CD4-positive, alpha-beta T cell treated with Interleukin-17A for 1 hour (primary cell): ENCODE data around the gene BMAL1.
"Not testable (repeated sequence)": the region's sequence is repeated elsewhere in the genome, so short reads cannot be mapped to it uniquely, and the experiment has no call there.

Experiments used
- DNase-seq: peaks from one replicate; pipeline ENCODE4 v3.0.0-alpha.2; 2020

BMAL1 gene

DNA sequence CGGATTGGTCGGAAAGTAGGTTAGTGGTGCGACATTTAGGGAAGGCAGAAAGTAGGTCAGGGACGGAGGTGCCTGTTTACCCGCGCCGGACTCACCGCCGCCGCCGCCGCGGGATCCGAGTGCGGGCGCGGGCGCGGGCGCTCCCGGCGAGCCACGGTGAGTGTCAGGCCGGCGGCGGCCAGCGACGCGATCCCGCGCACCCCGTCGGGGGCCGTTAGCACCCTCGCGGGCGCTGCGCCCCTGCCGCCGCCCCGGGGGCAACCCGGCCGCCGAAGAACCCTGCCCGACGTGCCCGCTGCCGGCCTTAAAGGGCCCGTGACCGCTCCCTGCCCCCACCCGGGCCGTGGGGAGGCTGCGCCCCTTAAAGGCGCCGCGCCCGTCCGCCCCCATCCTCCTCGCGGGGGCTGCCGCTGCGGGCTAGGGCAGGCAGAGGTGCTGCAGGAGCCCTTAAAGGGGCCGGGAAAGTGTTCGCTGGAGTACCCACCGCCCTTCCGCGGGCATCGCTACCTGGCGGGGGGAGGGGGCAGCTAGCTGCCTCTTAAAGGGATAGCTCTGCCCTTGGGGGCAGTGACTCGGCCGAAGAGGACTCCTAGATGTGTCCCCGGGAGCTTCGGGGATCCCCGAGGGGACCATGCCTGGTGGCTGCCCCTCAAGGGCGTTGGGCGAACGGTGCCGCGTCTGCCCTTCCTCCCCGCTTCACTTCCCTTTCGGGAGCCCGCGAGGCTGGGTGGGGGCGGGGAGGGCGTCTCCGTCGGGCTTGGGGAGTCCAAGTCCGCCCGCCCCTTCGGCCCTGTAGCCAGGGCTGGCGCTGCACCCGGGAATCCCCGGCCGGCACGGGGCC is at the start of gene BMAL1:
Gene BMAL1 (plus strand): TSS at position 23 of the 841 bp plus-strand sequence. CDS start 76,519 bp downstream, outside the sequence.
- peak; percentile 57 for DNase-seq

DNA sequence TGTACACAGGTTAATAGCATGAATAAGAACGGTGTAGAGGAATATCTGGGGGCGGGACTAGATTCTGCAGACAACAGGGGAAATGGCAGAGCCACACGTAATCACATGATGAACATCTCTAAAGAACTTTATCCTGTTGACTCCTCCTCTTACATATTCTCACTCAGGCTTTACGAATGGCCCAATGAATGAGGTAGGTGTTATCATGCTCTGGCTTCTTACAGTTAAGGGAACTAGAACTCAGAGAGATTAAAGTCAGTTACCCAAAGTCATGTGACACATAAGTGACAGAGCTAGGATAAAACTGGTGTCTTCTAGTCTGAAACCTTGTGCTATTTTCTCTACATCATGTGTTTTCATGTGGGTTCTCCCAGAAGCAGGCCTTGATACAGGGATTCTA is 49.0 kb upstream of the BMAL1 start:
- DNase-seq = no peak

DNA sequence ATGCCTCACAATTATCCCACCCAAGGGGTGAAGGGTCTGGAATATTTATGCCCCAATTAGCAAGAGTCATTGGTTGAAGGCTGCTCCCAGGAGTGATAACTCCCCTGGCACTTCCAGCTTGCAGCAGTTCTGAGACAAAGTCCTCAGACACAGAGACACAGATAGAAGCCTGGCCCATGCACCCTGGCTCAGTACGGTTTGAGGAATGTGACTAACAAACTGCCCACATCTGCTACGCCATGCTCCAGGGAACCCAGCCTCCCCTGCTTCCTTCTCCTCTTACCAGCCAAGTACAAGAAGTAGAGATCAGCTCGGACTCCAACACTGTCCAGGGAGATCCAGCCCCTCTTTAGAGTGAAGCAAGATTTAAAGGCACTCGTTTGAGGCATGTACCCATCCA is 48.5 kb upstream of the BMAL1 start:
- DNase-seq = no peak

DNA sequence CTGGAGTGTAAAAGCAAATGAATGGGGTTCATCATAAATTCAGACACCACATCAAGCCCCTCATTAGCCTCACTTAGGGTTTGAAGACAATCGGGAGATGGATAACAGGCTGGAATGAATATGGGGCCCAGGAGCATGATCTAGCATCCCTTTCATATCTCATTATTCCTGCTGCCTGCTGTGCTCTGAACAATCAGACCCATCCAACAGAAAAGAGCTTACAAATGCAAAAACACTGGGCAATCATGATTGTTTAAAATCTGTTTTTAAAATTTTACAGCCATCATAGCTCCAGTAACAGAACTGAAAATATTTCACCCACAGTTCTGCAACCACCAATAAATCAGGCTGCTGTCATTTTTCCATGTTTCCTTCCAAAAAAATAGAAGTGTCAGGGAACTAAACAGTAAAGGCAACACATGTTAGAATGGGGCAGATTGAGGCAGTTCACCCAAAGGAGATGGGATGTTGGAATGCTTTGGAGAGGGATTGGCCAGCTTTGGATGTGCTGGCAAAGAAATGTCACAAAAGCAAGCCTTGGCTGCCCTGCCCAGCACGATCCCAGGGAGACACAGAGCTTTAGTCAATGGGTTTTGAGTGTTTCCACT is 47.8 kb upstream of the BMAL1 start:
- no peak for DNase-seq

DNA sequence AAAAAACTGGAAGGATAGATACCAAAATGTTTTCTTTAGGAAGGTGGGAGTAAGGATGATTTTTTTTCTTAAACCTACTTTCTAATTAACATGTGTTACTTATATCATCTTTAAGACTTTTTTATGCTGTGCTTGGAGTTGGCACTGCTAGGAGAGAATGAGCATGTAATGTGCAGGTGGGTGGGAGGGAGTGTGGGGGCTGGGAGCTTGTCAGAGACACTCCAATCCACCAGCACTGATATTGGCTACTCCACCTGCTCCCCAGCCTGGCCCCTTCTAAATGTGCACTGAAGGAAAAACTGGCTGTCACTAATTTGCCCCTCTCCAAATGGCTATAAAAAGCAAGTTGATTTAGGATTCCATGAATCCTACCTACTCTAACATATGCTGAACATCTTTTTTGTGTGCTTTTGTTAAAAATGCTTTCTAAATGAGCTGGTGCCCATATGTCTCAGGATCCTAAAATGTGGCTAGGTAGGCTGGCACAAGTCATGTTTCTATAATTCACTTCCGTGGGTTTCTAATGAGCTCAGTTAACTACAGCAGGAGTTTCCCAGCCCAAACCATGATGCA is 44.3 kb upstream of the BMAL1 start:
- DNase-seq = no peak

DNA sequence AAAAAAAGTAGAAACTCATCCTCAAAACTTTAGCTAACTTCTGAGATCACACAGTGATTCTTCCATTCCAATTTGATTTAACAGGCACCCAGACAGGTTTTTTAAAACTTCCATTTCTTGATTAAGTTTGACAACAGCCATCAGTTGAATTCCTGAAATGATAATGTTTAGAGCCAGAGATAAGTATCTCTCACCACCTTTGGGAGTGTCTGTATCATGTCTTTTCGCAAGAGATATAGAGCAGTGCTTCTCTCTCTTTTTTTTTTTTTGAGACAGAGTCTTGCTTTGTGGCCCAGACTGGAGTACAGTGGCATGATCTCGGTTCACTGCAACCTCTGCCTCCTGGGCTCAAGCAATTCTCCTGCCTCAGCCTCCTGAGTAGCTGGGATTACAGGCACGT is 41.7 kb upstream of the BMAL1 start:
- DNase-seq = no peak

DNA sequence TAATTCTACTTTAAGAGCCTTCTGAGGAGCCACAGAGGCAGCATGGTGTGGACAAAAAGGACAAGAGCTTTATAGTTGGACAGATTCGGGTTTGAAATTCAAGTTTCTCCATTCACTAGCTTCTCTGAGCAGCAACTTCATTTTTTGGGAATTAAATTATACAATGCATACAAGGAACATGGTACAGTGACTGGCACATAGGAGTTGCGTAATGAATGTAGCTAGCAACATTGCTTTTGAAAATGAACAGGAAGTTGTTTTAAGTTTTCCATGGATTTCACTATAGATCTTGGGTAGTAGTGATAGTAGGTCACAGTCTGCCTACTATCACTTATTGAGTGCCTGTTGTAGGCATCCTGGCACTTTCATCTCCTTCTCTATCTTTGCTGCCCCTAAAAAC is 41.0 kb upstream of the BMAL1 start:
- DNase-seq = no peak

DNA sequence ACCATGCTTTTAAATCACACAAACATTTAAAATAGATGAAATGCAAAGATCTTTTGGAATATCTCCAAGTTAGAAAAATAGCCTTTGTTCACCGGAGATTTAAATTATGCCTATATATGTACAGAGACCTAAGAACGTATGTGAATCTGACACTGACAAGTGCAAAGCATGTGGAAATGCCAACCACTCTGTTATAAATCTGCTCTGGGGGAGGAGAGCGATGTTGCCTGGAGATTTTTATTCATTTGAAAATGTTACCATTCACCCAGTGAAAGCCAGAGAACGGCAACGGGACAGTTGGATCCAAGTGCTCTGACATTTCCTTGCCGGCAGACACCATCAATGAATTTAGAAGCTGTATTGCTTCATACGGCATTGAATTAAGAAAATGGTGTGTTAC is 39.8 kb upstream of the BMAL1 start:
- no peak for DNase-seq

DNA sequence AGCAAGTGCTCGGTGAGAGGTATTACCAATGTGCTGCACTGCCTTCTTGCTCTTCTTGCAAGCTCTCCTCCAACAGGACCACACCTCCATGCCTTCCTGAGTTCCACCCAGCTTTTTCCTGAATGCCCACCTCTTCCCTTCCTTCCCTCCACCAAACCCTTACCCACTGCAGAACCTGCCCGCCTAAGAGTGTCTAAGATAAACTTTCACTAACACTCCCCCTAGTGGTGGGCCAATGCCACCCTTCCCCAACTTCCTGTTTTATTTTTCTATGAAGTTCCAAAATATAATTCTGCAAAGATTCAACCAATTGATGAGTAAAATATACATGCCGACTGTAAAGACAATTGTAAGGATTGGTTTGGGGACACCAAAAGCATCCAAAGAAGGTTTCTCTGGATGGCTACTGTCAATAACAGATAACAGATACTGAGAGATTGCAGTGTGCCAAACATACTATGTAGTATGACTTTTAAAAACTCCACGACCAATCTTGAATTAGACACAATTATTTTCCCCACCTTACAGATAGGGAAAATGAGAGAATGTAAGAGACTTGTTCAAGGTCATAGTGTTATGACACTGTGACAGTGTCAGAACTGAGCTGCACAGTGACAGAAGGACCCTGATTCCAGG is 38.6 kb upstream of the BMAL1 start:
- DNase-seq = peak; percentile 61

DNA sequence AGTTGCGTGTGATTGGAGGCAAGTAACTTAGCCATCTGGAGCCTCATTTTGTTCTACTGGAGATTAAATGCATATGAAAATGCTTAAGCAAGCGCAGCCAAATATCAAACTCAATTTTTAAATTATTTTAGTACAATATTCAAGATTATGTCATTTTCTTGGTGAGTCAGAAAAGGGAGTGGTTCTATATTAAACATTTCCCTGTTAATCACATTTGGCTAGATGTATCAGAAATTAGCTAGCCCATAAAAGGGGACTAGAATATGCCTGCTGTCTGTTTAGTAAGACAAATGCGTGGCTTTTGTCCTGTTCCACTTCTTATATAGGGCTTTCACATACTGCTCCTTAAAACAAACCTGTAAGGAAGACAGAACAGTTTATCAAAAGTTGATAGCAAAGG is 35.0 kb upstream of the BMAL1 start:
- no peak for DNase-seq

DNA sequence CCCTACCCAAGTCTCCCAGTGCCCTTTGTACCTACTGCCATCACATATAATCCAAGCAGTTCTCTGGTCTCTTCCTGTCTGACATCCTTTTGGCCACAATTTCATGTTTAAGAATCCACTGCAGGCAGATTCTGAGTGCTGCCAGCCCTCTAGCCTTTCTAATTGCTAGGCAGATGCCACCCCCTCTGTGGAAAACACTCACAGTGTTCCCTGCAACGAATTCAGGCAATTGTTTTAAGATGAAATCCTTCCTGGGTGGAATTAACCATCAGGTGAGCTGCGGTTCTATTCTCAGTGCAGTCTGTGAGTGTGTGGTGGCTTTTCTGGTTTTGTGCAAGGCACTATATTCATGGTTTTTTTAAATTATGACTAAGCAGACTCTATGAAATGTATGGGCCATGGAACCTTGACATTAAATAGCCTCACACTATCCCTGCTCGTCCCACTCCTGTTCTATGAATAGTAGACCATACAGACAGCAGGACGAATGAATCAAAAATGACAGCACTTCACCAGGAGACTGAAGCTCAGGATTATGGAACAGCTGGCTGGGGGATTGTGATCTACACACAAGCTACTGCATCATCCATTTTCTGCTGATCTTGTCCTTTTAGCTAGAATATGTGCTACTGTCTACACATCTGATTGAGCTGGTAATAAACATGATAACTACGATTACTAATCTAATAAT is 29.8 kb upstream of the BMAL1 start:
- no peak for DNase-seq

DNA sequence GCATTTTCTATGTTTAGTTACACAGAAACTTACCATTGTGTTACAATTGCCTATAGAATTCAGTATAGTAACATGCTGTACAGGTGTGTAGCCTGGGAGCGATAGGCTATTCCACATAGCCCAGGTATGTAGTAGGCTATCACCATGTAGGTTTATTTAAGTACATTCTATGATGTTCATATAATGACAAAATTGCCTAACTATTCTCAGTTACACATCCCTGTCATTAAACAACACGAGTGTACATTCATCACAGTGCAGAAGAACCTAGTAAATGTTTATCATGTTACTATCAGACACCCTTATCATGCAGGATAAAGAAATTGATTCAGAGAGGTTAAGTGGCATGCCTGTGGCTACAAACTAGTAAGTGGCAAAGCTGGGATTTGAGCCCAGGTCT is 28.4 kb upstream of the BMAL1 start:
- no peak for DNase-seq

DNA sequence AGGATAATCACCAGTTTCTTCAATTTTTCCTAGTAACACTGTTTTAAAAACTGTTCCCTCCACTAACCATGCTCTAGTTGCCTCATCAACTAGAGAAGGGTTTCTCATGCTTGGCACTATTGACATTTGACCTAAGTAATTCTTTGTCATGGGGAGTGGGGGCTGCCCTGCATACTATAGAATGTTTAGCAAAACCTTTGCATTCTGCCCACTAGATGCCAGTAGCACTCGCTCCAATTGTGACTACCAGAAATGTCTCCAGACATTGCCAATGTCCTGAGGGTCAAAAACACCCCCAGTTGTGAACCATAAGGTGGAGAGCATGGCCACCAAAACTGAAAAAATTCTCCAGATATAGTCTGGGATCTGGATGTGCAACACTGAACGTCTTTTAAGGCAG is 27.6 kb upstream of the BMAL1 start:
- peak; percentile 30 for DNase-seq

DNA sequence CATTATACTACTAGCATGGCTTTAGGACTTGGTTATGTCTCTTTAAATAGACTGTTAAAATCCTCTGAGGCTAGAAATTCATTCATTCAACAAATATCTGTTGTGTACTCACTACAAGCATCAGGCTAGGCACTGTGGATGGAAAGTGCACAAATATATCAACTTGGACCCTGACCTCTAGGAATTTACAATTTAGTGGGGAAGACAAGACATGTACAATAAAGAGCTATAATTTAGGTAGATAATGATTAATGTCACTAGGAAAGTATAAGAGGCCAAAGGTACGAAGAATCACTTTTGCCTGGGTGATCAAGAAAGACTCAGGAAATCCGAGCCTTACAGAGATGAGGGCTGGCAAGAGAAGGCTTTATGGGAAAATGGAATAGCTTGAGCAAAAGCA is 25.6 kb upstream of the BMAL1 start:
- DNase-seq = no peak

DNA sequence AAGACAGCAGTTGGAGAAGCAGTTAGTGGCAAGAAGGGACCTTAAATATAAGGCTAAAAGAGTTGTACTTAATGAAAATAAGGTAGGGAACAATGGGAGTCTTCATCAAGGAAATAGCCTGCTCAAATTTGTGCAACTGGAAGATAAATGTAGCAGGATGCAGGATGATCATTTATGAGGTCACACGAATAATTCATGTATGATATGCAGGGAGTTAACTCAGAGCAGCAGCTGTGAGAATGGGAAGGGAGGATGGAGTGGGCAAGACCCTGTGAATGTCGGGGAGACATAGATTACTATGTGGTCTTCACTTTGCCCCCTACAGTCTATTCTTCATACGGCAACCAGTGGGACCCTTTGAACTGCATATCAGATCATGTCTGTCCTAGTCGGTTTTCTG is 25.2 kb upstream of the BMAL1 start:
- DNase-seq = no peak

DNA sequence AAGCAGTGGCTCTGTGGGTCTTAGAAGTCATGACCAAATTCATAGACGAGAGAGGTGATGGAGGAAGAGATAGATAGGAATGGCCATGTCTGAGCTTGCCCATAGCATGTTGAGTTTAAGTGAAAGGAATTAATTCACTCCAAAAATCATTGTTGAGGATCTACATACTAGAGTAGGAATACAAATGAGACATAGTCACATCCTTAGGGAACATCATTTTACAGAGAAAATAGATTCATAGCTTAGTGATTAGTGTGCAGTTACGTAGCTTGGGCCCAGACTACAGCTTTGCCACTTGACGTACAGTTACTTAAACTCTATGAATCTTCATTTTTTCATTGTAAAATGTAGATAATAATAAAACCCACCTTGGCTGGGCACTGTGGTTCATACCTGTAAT is 21.4 kb upstream of the BMAL1 start:
- no peak for DNase-seq

DNA sequence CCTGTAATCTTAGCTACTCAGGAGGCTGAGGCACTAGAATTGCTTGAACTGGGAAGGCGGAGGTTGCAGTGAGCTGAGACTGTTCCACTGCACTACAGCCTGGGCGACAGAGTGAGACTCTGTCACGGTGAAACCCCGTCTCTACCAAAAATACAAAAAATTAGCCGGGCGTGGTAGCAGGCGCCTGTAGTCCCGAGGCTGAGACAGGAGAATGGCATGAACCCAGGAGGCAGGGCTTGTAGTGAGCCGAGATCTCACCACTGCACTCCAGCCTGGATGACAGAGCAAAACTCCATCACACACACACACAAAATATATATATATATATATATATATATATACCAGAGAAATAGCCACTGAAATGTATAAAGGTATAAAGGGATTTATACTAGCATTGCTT is 19.5 kb upstream of the BMAL1 start:
- DNase-seq = not testable (repeated sequence)

DNA sequence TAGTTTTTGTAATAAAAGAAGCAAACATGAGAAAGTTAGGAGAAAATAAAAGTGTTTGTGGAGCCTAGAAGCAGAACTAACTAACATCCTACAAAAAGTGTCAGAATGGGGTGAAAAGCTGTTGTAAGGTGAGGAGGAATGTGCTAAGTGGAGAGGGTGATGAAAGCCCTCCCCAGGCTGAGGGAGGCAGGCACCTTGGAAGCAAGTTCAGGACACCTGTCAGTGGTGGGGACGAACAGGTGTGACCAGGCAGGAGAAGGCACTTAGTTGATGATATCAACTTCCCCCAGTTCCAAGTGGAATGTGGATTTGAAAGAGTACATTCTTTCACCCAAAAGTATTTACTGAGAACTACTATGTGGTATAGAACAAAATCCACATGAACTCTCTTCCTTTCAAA is 18.7 kb upstream of the BMAL1 start:
- no peak for DNase-seq

DNA sequence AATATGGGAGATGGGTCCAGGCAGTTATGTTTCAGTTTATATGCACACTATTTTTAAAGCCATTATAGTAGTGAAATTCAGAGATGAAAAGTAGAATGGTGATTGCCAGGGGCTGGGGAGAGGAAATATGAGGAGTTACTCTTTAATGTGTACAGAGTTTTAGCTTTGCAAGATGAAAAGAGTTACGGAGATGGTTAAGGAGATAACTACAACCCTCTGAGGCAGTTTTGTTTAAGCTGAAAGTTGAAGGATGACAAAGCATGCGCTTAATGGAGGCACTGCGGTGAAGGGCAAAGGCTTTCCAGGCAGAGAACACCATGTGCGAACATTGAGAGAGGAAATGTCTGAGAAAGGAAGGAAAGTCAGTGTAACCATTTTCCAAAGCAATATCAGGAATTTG is 18.2 kb upstream of the BMAL1 start:
- no peak for DNase-seq

DNA sequence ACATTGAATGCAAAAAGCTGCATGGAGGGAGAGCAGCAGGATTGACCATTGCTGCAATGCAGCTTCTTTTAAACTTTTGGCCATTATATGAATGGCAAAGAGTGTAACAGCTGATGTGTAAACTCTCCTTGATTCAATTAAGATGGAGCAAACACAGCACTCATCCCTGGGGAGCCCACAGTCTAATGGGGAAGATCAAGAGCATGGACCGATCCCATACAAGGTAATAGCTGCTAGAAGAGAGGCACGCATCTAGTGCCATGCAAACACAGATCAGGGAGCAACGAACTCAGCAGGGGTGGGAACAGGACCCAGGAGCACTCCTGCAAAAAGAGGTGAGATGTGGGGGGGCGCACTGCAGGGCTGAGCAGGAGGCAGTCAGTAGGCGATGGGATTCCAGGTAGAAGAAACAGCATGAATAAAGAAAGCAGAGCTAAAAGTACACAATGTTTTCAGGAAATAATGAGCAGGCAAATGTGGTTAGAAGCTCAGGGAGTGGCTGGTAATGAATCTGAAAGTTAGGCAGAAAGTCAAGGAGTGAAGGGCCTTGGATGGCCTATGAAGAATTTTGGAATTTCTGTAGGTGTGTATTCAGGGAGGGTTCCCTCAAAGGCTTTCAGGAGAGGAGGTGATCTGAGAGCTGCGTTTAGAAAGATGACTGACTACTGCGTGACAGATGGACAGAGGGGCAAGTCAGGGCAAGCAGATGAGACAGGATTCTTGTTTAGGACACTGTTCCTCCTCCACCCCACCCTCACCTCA is 17.2 kb upstream of the BMAL1 start:
- DNase-seq = no peak

DNA sequence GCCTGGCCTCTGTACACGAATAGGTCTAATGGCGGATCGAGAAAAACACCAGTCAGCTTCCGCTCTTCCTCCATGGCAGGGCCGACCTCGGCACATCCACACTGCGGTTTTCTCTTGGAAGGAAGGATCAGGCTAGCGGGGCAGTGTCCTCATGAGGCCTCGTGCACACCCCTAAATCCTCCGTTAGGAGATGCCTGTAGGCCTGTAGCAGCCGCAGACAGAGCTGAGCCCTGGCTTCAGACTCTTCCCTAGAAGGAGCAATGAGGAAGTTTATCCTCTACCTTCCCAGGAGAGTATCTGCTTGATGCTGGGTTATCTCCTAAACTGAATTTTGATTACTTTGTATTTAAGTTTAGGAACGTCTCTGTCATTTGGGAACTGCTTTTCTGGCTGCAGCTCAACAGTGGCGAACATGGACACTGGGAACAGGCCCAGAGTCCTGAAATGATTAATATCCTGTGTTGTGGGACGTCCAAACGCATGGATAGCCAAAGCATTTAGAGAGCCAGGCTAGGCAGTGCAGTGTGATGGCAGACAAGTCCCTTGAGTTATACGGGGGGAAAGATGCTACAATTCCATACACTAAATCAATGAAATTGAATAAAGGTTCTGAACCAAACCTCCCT is 16.5 kb upstream of the BMAL1 start:
- no peak for DNase-seq

DNA sequence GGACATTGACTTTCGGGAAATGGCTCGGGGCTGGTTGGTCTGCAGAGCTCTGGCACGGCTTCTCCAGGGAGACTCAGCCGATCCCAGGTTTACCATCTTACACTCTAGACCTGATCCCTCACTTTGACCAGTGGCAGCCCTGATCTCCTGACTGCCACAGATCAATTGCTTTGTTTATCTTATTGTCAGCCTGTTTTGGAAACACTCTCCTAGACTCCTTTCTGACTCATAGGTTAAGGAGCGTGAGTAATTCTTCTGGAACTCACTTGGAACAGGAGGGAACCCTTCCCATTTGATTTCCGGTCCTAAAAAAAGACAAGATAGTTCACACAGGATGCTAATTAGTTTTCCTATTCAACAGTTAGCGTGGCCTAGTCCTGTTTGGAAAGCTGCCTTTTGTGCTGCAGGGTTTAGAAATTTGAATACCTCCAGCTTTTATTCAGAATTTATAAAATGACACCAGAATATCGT is 16.0 kb upstream of the BMAL1 start:
- no peak for DNase-seq
